Keratinocyte (primary cell): ENCODE measurements around the gene GET3. TPM values are rescaled to one million over a fixed set of nuclear protein-coding genes. Genes with fewer than 3 reads are reported as not detected.
A peak's percentile ranks its signal among the peaks of the same experiment; 100 is the strongest.

ENCODE experiments used
- DNase-seq: peaks from one replicate; pipeline ENCODE4 v3.0.0-alpha.2; 2011; ENCODE audit warnings: low read depth, missing footprints, low spot score
- FAIRE-seq: peaks from 2 replicates; lab custom pipeline; 2011; peaks lifted over from hg19 to GRCh38; lab: Jason Lieb, UNC
- H2AFZ ChIP-seq: 2 replicates; pipeline ENCODE4 v1.6.0; 2012; ENCODE audit warnings: low read length, control low read depth, inconsistent platforms; ENCODE audit not compliant: control insufficient read depth
- H3K27ac ChIP-seq: 2 replicates; pipeline ENCODE4 v1.5.1; 2011; ENCODE audit warnings: low read length; ENCODE audit not compliant: control insufficient read depth, insufficient read depth
- H3K27me3 ChIP-seq: 3 replicates; pipeline ENCODE4 v1.6.0; 2011; ENCODE audit warnings: low read length; ENCODE audit not compliant: control insufficient read depth, insufficient read depth; ENCODE audit errors: extremely low read depth
- H3K36me3 ChIP-seq, 2 experiments: 2 replicates in 1 of 2; 3 replicates in 1 of 2; pipeline ENCODE4 v1.5.1; 2011; ENCODE audit warnings: low read length in 2 of 2, mild to moderate bottlenecking in 1 of 2; ENCODE audit not compliant: control insufficient read depth in 2 of 2, insufficient read depth in 2 of 2; ENCODE audit errors: extremely low read depth in 1 of 2
- H3K4me1 ChIP-seq: 3 replicates; pipeline ENCODE4 v1.5.1; 2011; ENCODE audit warnings: low read length; ENCODE audit not compliant: control insufficient read depth, insufficient read depth; ENCODE audit errors: extremely low read depth
- H3K4me2 ChIP-seq: 3 replicates; pipeline ENCODE4 v1.6.0; 2011; ENCODE audit warnings: low read depth, low read length; ENCODE audit not compliant: control insufficient read depth, insufficient read depth; ENCODE audit errors: extremely low read depth
- H3K4me3 ChIP-seq, 3 experiments: fragments of 200-600 bp in 1 of 3; sonication (generic) in 1 of 3; 2 replicates in 2 of 3; 3 replicates in 1 of 3; pipeline ENCODE4 v1.5.1; 2011 to 2016; ENCODE audit warnings: low read length in 3 of 3, mild to moderate bottlenecking in 3 of 3, control low read depth in 2 of 3, inconsistent platforms in 1 of 3, low read depth in 1 of 3, mixed read lengths in 1 of 3, mixed run types in 1 of 3, moderate library complexity in 1 of 3; ENCODE audit not compliant: control insufficient read depth in 2 of 3, insufficient read depth in 2 of 3; ENCODE audit errors: extremely low read depth in 1 of 3
- H3K79me2 ChIP-seq: 2 replicates; pipeline ENCODE4 v1.6.0; 2012; ENCODE audit warnings: low read length; ENCODE audit not compliant: control insufficient read depth, insufficient read depth
- H3K9ac ChIP-seq: 3 replicates; pipeline ENCODE4 v1.6.0; 2011; ENCODE audit warnings: low read length; ENCODE audit not compliant: control insufficient read depth, insufficient read depth; ENCODE audit errors: extremely low read depth
- H3K9me1 ChIP-seq: 3 replicates; pipeline ENCODE4 v1.6.0; 2011; ENCODE audit warnings: low read length; ENCODE audit not compliant: control insufficient read depth, insufficient read depth; ENCODE audit errors: extremely low read depth
- H3K9me3 ChIP-seq: 2 replicates; pipeline ENCODE4 v1.5.1; 2012; ENCODE audit warnings: low read depth, low read length; ENCODE audit not compliant: control insufficient read depth
- H4K20me1 ChIP-seq: 3 replicates; pipeline ENCODE4 v1.6.0; 2011; ENCODE audit warnings: low read length; ENCODE audit not compliant: control insufficient read depth, insufficient read depth; ENCODE audit errors: extremely low read depth
- CTCF ChIP-seq, 3 experiments: IDR thresholded peaks in 1 of 3; conservative IDR thresholded peaks in 1 of 3; optimal IDR thresholded peaks in 1 of 3; 2 replicates in 2 of 3; 3 replicates in 1 of 3; pipeline versions ENCODE3 to v1.5.1; 2011; ENCODE audit warnings: low read length in 3 of 3, mild to moderate bottlenecking in 3 of 3, moderate library complexity in 2 of 3, control low read depth in 1 of 3, inconsistent platforms in 1 of 3; ENCODE audit not compliant: insufficient read depth in 2 of 3; ENCODE audit errors: extremely low read depth in 1 of 3
- EZH2 ChIP-seq: IDR thresholded peaks from one replicate; pipeline ENCODE4 v1.6.1; 2012; ENCODE audit warnings: inconsistent platforms, mild to moderate bottlenecking, low read length, moderate library complexity
- dilution Hi-C: fragments of 300-500 bp; cut with MboI; formaldehyde crosslinking; loops from one replicate; pipeline ENCODE4 v1.7.0; 2020; ENCODE audit warnings: low sequenced_read_pairs; ENCODE audit not compliant: extremely low pct_ligation_motif_present
- polyA plus RNA-seq, 5 experiments: library from polyadenylated mRNA; depleted of rRNA in 3 of 5; stranded (reverse) in 3 of 5; stranded (forward) in 1 of 5; unstranded in 1 of 5; fragments of >200 nt; gene quantifications; 1 replicate in 1 of 5; 2 replicates in 3 of 5; 3 replicates in 1 of 5; pipeline versions ENCODE4 v1.2.1 to v1.2.3, GENCODE V29; 2011 to 2012; ENCODE audit warnings: missing spikeins in 2 of 5, low read depth in 1 of 5, low replicate concordance in 1 of 5

Gene GET3
- polyA plus RNA-seq, 1 donor (not counting 4 experiments of a cell fraction or from before 2014, with no cell fraction given), result 104 TPM

GRCh38 chr19:12789098-12789903 is 52.0 kb downstream of the GET3 start:
- dilution Hi-C loops, result no loop called here
- H3K79me2 ChIP-seq, result peaks cover 19% of the 10 kb centered on the region
- H3K9me3 ChIP-seq, result no peaks in the 10 kb centered on the region
- H3K27me3 ChIP-seq, result no peaks in the 10 kb centered on the region
- H4K20me1 ChIP-seq, result peaks cover 11% of the 10 kb centered on the region
- peaks cover 55% of the 10 kb centered on the region for H3K4me1 ChIP-seq
- H3K9ac ChIP-seq, result peak overlapping the region; percentile 97
- no peak for DNase-seq
- no peak for TF ChIP-seq CTCF (optimal IDR thresholded peaks at IDR 0.05 in 1 of 3, IDR thresholded peaks at IDR 0.05 in 1 of 3, conservative IDR thresholded peaks at IDR 0.05 in 1 of 3; ENCODE audit: extremely low read depth in 1 of 3, insufficient read depth in 2 of 3, low read length in 3 of 3)
- TF ChIP-seq EZH2, result no peak
- no peaks in the 10 kb centered on the region for H3K9me1 ChIP-seq
- peak overlapping the region; percentile 46 for H2AFZ ChIP-seq
- no peaks in the 10 kb centered on the region for H3K36me3 ChIP-seq
- peak overlapping the region; percentile 98 for H3K27ac ChIP-seq
- H3K4me2 ChIP-seq, result peak overlapping the region; percentile 99
- no peak for FAIRE-seq
- peak overlapping the region; percentile 48 to 73 (median 49) for H3K4me3 ChIP-seq

- FAIRE-seq, result no peak
- peaks cover 11% of the 10 kb centered on the region for H4K20me1 ChIP-seq
- no peak for DNase-seq
- H3K36me3 ChIP-seq, result no peaks in the 10 kb centered on the region
- dilution Hi-C loops, result no loop called here
- peak overlapping the region; percentile 97 for H3K9ac ChIP-seq
- peak overlapping the region; percentile 98 for H3K27ac ChIP-seq
- H2AFZ ChIP-seq, result no peak overlapping the region
- H3K79me2 ChIP-seq, result peaks cover 19% of the 10 kb centered on the region
- no peaks in the 10 kb centered on the region for H3K9me1 ChIP-seq
- no peaks in the 10 kb centered on the region for H3K27me3 ChIP-seq
- peaks cover 47% of the 10 kb centered on the region for H3K4me1 ChIP-seq
- H3K4me2 ChIP-seq, result peak overlapping the region; percentile 99
- H3K4me3 ChIP-seq, result peak overlapping the region; percentile 73 to 95 (median 94)
- no peaks in the 10 kb centered on the region for H3K9me3 ChIP-seq
- TF ChIP-seq CTCF (optimal IDR thresholded peaks at IDR 0.05 in 1 of 3, IDR thresholded peaks at IDR 0.05 in 1 of 3, conservative IDR thresholded peaks at IDR 0.05 in 1 of 3; ENCODE audit: extremely low read depth in 1 of 3, insufficient read depth in 2 of 3, low read length in 3 of 3), result no peak
- no peak for TF ChIP-seq EZH2
These were observed 52.8 kb downstream of the GET3 start for GRCh38 chr19:12789904-12790619.
